Endothelial cell of umbilical vein (primary cell): ENCODE measurements around the gene GAK. TPM values are rescaled to one million over a fixed set of nuclear protein-coding genes. Genes with fewer than 3 reads are reported as not detected.

ENCODE experiments used
- BruUV-seq: library from RNA; stranded (reverse); fragments of 400-500 nt; replicated peaks from 2 replicates; lab custom pipeline; 2021; lab: Mats Ljungman, UMichigan
- CTCF ChIA-PET: fragments of 300-600, 350-600 bp; sonication (Branson Sonifier 250); formaldehyde crosslinking; loops from one replicate; lab custom pipeline; 2021; ENCODE audit warnings: antibody characterized with exemption, inconsistent platforms; lab: Charles Lee
- POLR2A ChIA-PET: fragments of 300-600, 350-600 bp; sonication (Branson Sonifier 250); formaldehyde crosslinking; loops from one replicate; lab custom pipeline; 2021; ENCODE audit warnings: antibody characterized with exemption, inconsistent platforms; lab: Charles Lee
- DNase-seq: peaks from one replicate; pipeline ENCODE4 v3.0.0-alpha.2; 2011; ENCODE audit warnings: low read depth, low spot score
- FAIRE-seq: peaks from 2 replicates; lab custom pipeline; 2011; peaks lifted over from hg19 to GRCh38; lab: Jason Lieb, UNC
- H2AFZ ChIP-seq: 2 replicates; pipeline ENCODE4 v1.6.0; 2012; ENCODE audit warnings: low read depth, low read length, control low read depth, inconsistent platforms
- H3K27ac ChIP-seq: 2 replicates; pipeline ENCODE4 v1.5.1; 2011; ENCODE audit warnings: low read depth, mild to moderate bottlenecking, control low read depth, low read length, moderate library complexity; ENCODE audit not compliant: insufficient read depth
- H3K27me3 ChIP-seq, 2 experiments: 2 replicates each; pipeline versions ENCODE4 v1.6.0 to v1.6.1; 2011; ENCODE audit warnings: low read length in 2 of 2, mixed read lengths in 1 of 2; ENCODE audit not compliant: control insufficient read depth in 2 of 2, insufficient read depth in 2 of 2
- H3K36me3 ChIP-seq, 2 experiments: 2 replicates in 1 of 2; 3 replicates in 1 of 2; pipeline ENCODE4 v1.5.1; 2011; ENCODE audit warnings: low read length in 2 of 2, mild to moderate bottlenecking in 1 of 2, moderate library complexity in 1 of 2; ENCODE audit not compliant: control insufficient read depth in 2 of 2, insufficient read depth in 2 of 2; ENCODE audit errors: extremely low read depth in 1 of 2
- H3K4me1 ChIP-seq: 3 replicates; pipeline ENCODE4 v1.5.1; 2011; ENCODE audit warnings: mild to moderate bottlenecking, low read length; ENCODE audit not compliant: control insufficient read depth, insufficient read depth; ENCODE audit errors: extremely low read depth
- H3K4me2 ChIP-seq: 2 replicates; pipeline ENCODE4 v1.6.1; 2011; ENCODE audit warnings: low read length, control low read depth, mixed read lengths; ENCODE audit not compliant: insufficient read depth
- H3K4me3 ChIP-seq, 3 experiments: fragments of 200-600 bp in 1 of 3; sonication (generic), shearing (Covaris generic) in 1 of 3; replicated peaks in 1 of 3; 2 replicates each; pipeline ENCODE4 v1.5.1; 2011 to 2016; ENCODE audit warnings: control low read depth in 3 of 3, low read length in 3 of 3, mild to moderate bottlenecking in 2 of 3, inconsistent platforms in 1 of 3, low read depth in 1 of 3, moderate library complexity in 1 of 3; ENCODE audit not compliant: insufficient read depth in 1 of 3
- H3K79me2 ChIP-seq: 2 replicates; pipeline ENCODE4 v1.6.0; 2012; ENCODE audit warnings: low read length, inconsistent platforms; ENCODE audit not compliant: control insufficient read depth, insufficient read depth
- H3K9ac ChIP-seq: replicated peaks from 2 replicates; pipeline ENCODE3; 2011; ENCODE audit warnings: low read length, control low read depth; ENCODE audit not compliant: insufficient read depth; ENCODE audit errors: extremely low read depth
- H3K9me1 ChIP-seq: replicated peaks from 3 replicates; pipeline ENCODE4 v1.6.0; 2011; ENCODE audit warnings: mild to moderate bottlenecking, low read length; ENCODE audit not compliant: control insufficient read depth, insufficient read depth; ENCODE audit errors: extremely low read depth
- H3K9me3 ChIP-seq: replicated peaks from 2 replicates; pipeline ENCODE4 v1.5.1; 2012; ENCODE audit warnings: low read length, inconsistent platforms; ENCODE audit not compliant: control insufficient read depth, insufficient read depth
- H4K20me1 ChIP-seq: replicated peaks from 2 replicates; pipeline ENCODE3; 2011; ENCODE audit warnings: mild to moderate bottlenecking, low read length; ENCODE audit not compliant: control insufficient read depth, insufficient read depth; ENCODE audit errors: extremely low read depth
- EZH2 ChIP-seq: IDR thresholded peaks from 2 replicates; pipeline ENCODE4 v1.6.1; 2012; ENCODE audit warnings: borderline replicate concordance, low read depth, mild to moderate bottlenecking, moderate library complexity, low read length, inconsistent platforms; ENCODE audit not compliant: severe bottlenecking
- FOS ChIP-seq: IDR thresholded peaks from 2 replicates; pipeline ENCODE4 v1.6.1; 2011; ENCODE audit warnings: mild to moderate bottlenecking, low read length, moderate library complexity, borderline replicate concordance; ENCODE audit not compliant: insufficient read depth
- GATA2 ChIP-seq: IDR thresholded peaks from 2 replicates; pipeline ENCODE4 v1.7.0; 2011; ENCODE audit warnings: low read depth, mild to moderate bottlenecking, moderate library complexity, mixed read lengths, low read length; ENCODE audit not compliant: insufficient read length, insufficient read depth
- JUN ChIP-seq: IDR thresholded peaks from 2 replicates; pipeline ENCODE4 v1.6.1; 2011; ENCODE audit warnings: borderline replicate concordance, low read depth; ENCODE audit not compliant: insufficient read length, insufficient read depth
- MYC ChIP-seq: IDR thresholded peaks from one replicate; pipeline ENCODE4 v1.6.1; 2011; ENCODE audit warnings: mild to moderate bottlenecking, low read depth, low read length
- POLR2AphosphoS5 ChIP-seq: IDR thresholded peaks from 2 replicates; pipeline ENCODE4 v1.6.1; 2012; ENCODE audit warnings: low read depth, mild to moderate bottlenecking, control low read depth, low read length, moderate library complexity; ENCODE audit not compliant: insufficient read depth
- dilution Hi-C: fragments of 300-500 bp; cut with MboI; formaldehyde crosslinking; loops from one replicate; pipeline ENCODE4 v1.15.0; 2019; ENCODE audit warnings: low sequenced_read_pairs; ENCODE audit not compliant: extremely low pct_ligation_motif_present
- intact Hi-C: fragments of 100-400 bp; cut with micrococcal nuclease; formaldehyde crosslinking; loops from one replicate; pipeline ENCODE4 v1.10.0; 2022
- polyA plus RNA-seq, 4 experiments: library from polyadenylated mRNA; depleted of rRNA in 3 of 4; stranded (reverse) in 3 of 4; unstranded in 1 of 4; fragments of >200 nt; gene quantifications; 2 replicates each; pipeline versions ENCODE4 v1.2.1 to v1.2.3, GENCODE V29; 2011 to 2012; ENCODE audit warnings: missing spikeins in 1 of 4
- total RNA-seq: library from RNA; stranded (reverse); gene quantifications from 2 replicates; pipeline ENCODE4 v1.2.3, GENCODE V29; 2021
- TF ChIP-seq, protein P1 (sequence below): IDR thresholded peaks from 2 replicates; pipeline ENCODE4 v1.6.1; 2011; ENCODE audit not compliant: insufficient read depth, insufficient read length

GAK gene
- total and polyA plus RNA-seq, 2 donors (not counting 3 experiments of a cell fraction or from before 2014, with no cell fraction given) = 49.6 to 109 TPM

DNA sequence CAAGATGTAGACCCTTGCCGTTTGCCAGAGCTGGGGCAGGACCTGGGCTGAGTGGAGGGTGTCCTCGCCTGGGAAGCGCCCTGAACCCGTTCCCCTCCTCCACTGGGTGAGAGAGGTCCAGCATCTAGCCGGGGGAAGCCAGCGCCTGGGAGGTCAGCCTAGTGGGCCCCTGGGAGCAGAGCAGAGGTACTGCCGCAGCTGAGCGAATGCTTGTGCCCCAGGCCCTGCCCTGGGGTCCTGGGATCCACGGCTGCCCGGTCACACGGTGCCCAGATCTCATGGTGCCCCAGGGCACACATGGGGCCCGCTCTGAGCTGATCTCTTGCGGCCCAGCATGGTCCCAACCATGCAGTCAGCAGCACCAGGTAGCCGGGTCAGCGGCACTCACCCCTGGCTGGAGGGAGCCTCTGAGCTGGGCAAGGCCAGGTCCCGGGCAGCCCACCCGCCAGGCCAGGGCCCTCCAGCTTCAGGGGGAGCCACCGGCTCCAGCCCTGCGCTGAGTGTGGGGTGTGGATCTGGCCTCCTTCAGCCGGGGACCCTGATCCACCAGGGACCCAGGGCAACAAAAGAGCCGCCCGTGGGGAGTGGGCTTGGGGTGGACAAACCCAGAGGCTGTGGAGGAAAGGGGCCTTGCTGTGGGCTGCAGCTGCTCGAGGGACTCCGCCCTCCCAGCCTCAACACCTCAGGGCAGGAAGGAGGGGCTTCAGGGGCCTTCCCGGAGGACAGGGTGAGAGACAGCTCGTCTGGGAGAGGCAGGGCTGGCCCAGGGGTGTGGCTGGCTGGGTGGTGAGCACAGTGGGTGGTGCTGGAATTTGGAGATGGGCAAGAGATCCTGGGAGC is 102.1 kb downstream of the GAK start:
- intact Hi-C loops = loop anchor here (5.0 kb wide), 1 partner anchor 48 kb away; no protein-coding TSS in a partner anchor

DNA sequence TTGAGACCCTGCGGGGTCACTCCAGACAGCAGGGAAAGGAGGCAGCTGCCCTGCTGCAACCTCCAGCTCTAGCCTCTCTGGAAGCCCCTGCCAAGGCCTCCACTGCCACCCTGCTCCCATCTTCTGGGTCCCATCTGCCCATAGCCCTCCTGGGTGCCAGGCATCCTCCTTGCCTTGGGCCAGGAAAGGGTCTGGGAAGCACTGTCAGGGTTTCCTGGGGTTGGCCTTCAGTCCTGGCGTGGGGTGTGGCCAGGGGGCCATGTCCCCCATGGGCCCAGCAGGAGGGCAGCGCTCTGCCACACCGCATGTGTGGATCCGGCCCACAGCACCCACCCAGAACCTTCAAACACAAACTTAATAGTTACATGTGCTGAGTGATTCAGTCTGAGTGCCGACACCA is 102.8 kb downstream of the GAK start:
- no peaks in the 10 kb centered on the region for H3K4me1 ChIP-seq
- H3K27me3 ChIP-seq = peaks cover 18 to 21% of the 10 kb centered on the region in 2 experiments
- no peaks in the 10 kb centered on the region for H3K79me2 ChIP-seq
- H3K4me3 ChIP-seq = no peak overlapping the region
- no peaks in the 10 kb centered on the region for H3K9me3 ChIP-seq
- no peaks in the 10 kb centered on the region for H4K20me1 ChIP-seq
- TF ChIP-seq, protein P1, sequence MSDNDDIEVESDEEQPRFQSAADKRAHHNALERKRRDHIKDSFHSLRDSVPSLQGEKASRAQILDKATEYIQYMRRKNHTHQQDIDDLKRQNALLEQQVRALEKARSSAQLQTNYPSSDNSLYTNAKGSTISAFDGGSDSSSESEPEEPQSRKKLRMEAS = no peak
- TF ChIP-seq JUN (no peak), GATA2 (no peak), MYC (no peak), POLR2AphosphoS5 (no peak), EZH2 (no peak)
- H3K27ac ChIP-seq = no peak overlapping the region
- intact Hi-C loops (loop anchor here (5.0 kb wide), 1 partner anchor 47 kb away; no protein-coding TSS in a partner anchor), dilution Hi-C loops (no loop called here)
- H3K4me2 ChIP-seq = no peak overlapping the region
- H2AFZ ChIP-seq = no peak overlapping the region
- no peaks in the 10 kb centered on the region for H3K9me1 ChIP-seq
- no TSS peak for BruUV-seq
- POLR2A ChIA-PET = no interaction called here
- CTCF ChIA-PET = interaction anchor here (0.9 to 1.0 kb wide), 4 partner anchors 9 to 43 kb away, joined by 3 to 6 read pairs (median 3); no protein-coding TSS in a partner anchor
- H3K9ac ChIP-seq = no peak overlapping the region
- DNase-seq (no peak), FAIRE-seq (no peak)
- no peaks in the 10 kb centered on the region for H3K36me3 ChIP-seq

More for the DNA sequence above, 102.1 kb downstream of the GAK start:
- no peaks in the 10 kb centered on the region for H3K79me2 ChIP-seq
- POLR2A ChIA-PET = no interaction called here
- no peak overlapping the region for H3K9ac ChIP-seq
- no peak overlapping the region for H3K27ac ChIP-seq
- H3K9me3 ChIP-seq = no peaks in the 10 kb centered on the region
- no TSS peak for BruUV-seq
- CTCF ChIA-PET = interaction anchor here (0.9 kb wide), 1 partner anchor 43 kb away, joined by 3 read pairs; no protein-coding TSS in a partner anchor
- no peak for DNase-seq
- no peaks in the 10 kb centered on the region for H3K36me3 ChIP-seq
- no peak overlapping the region for H2AFZ ChIP-seq
- peaks cover 12 to 15% of the 10 kb centered on the region in 2 experiments for H3K27me3 ChIP-seq
- TF ChIP-seq, protein P1 = no peak
- TF ChIP-seq MYC (no peak), EZH2 (no peak), JUN (no peak), FOS (no peak), GATA2 (no peak)
- H3K4me3 ChIP-seq = no peak overlapping the region
- no peaks in the 10 kb centered on the region for H4K20me1 ChIP-seq
- dilution Hi-C loops = no loop called here
- no peaks in the 10 kb centered on the region for H3K4me1 ChIP-seq
- H3K4me2 ChIP-seq = no peak overlapping the region
- no peaks in the 10 kb centered on the region for H3K9me1 ChIP-seq
- FAIRE-seq = no peak
